ENCODE measurements around the gene PLEKHG1. TPM values are rescaled to one million over a fixed set of nuclear protein-coding genes. Genes with fewer than 3 reads are reported as not detected.
A peak's percentile ranks its signal among the peaks of the same experiment; 100 is the strongest.

Gene PLEKHG1
- total RNA-seq, 1 donor from 2014 or later, result 10.7 TPM

GRCh38 chr6:150639823-150640331 is 40.2 kb downstream of the PLEKHG1 start:
- no peaks in the 10 kb centered on the region for H3K9me3 ChIP-seq
- intact Hi-C loops (cut with DNase I), result loop anchor here (5.0 kb wide), 1 partner anchor 38 kb away; no protein-coding TSS in a partner anchor
- DNase-seq (ENCODE audit: low spot score in 2 of 2), result no peak
- no peaks in the 10 kb centered on the region for H3K36me3 ChIP-seq
- peaks cover 3 to 16% of the 10 kb centered on the region in 2 donors for H3K4me1 ChIP-seq
- no peaks in the 10 kb centered on the region for H3K27me3 ChIP-seq
- no peak overlapping the region for H3K4me3 ChIP-seq
- no peak for TF ChIP-seq CTCF (IDR thresholded peaks at IDR 0.05)
- peak overlapping the region in 1 of 2 donors; percentile 8 for H3K27ac ChIP-seq

GRCh38 chr6:150640556-150641209 is 41.0 kb downstream of the PLEKHG1 start:
- no peak for TF ChIP-seq CTCF (IDR thresholded peaks at IDR 0.05)
- peak overlapping the region; percentile 31 to 52 for H3K4me3 ChIP-seq
- no peak for DNase-seq (ENCODE audit: low spot score in 2 of 2)
- intact Hi-C loops (cut with DNase I), result loop anchor here (5.0 kb wide), 1 partner anchor 38 kb away; no protein-coding TSS in a partner anchor
- peaks cover 3 to 13% of the 10 kb centered on the region in 2 donors for H3K4me1 ChIP-seq
- H3K9me3 ChIP-seq, result no peaks in the 10 kb centered on the region
- no peaks in the 10 kb centered on the region for H3K27me3 ChIP-seq
- peak overlapping the region; percentile 8 to 41 for H3K27ac ChIP-seq
- no peaks in the 10 kb centered on the region for H3K36me3 ChIP-seq

GRCh38 chr6:150641398-150642139 is 41.9 kb downstream of the PLEKHG1 start:
- Histone ChIP-seq H3K9me3 (no peaks in the 10 kb centered on the region), H3K27me3 (no peaks in the 10 kb centered on the region), H3K4me1 (peaks cover 3 to 13% of the 10 kb centered on the region in 2 donors), H3K27ac (peak overlapping the region; percentile 41 to 56), H3K36me3 (no peaks in the 10 kb centered on the region), H3K4me3 (peak overlapping the region; percentile 31 to 52)
- DNase-seq (ENCODE audit: low spot score in 2 of 2), result no peak
- TF ChIP-seq CTCF (IDR thresholded peaks at IDR 0.05), result no peak
- intact Hi-C loops (cut with DNase I), result loop anchor here (5.0 kb wide), 1 partner anchor 39 kb away; no protein-coding TSS in a partner anchor

GRCh38 chr6:150646228-150646627 is 46.5 kb downstream of the PLEKHG1 start:
- Histone ChIP-seq H3K4me3 (no peak overlapping the region), H3K27me3 (no peaks in the 10 kb centered on the region), H3K4me1 (peaks cover 3 to 9% of the 10 kb centered on the region in 2 donors), H3K9me3 (no peaks in the 10 kb centered on the region), H3K36me3 (no peaks in the 10 kb centered on the region), H3K27ac (no peak overlapping the region)
- DNase-seq (ENCODE audit: low spot score in 2 of 2), result no peak
- no peak for TF ChIP-seq CTCF (IDR thresholded peaks at IDR 0.05)
- intact Hi-C loops (cut with DNase I), result no loop called here

GRCh38 chr6:150647051-150647450 is 47.4 kb downstream of the PLEKHG1 start:
- intact Hi-C loops (cut with DNase I), result no loop called here
- no peaks in the 10 kb centered on the region for H3K9me3 ChIP-seq
- no peak overlapping the region for H3K27ac ChIP-seq
- H3K4me1 ChIP-seq, result peaks cover 3 to 9% of the 10 kb centered on the region in 2 donors
- no peaks in the 10 kb centered on the region for H3K36me3 ChIP-seq
- no peak for DNase-seq (ENCODE audit: low spot score in 2 of 2)
- TF ChIP-seq CTCF (IDR thresholded peaks at IDR 0.05), result no peak
- no peak overlapping the region for H3K4me3 ChIP-seq
- H3K27me3 ChIP-seq, result no peaks in the 10 kb centered on the region

Other genes starting within 250 kb of the PLEKHG1 start
- gene IYD, start 230.9 kb upstream of the PLEKHG1 start, total RNA-seq, result under 0.01 TPM